ENCODE data around the gene DGCR8.
A peak's percentile ranks its signal among the peaks of the same experiment; 100 is the strongest.

The DGCR8 gene

DNA sequence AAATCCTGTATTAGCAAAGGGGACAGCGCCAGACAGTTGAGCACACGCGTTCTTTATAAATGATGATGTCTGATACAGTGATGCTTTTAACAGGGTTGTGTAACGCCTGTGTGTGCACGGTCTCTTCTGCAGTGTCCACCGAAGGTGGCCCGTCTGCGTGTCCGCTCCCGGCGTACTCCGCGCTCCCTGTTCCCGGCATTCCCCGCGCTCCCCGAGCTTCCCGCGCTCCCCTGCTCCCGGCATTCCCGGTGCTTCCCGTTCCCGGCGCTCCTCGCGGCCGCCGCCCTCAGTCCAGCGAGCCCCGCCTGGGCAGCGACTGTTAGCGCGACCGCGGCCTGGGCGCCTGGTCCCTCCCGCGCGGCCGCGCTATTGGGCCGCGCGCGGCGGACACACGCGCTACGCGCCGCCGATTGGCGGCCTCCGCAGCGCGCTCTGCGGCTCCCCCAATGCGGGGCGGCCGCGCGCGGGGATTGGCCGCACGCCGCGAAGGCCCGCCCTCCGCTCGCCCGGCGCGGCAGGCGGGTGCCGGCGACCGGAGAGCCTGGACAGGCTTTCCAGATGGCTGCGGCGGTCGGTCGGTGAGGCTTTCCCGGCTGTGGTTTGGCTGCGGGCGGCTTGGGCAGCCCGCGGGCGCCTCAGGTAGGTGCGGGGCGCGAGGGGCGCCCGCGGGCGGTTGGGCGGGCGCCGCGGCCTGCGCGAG, at the start of gene DGCR8:
Gene DGCR8, plus strand, starts transcription at position 497 of the 700 bp plus-strand sequence. CDS start 5,723 bp downstream, outside the sequence.
- DNase-seq = peak; percentile 76

DNA sequence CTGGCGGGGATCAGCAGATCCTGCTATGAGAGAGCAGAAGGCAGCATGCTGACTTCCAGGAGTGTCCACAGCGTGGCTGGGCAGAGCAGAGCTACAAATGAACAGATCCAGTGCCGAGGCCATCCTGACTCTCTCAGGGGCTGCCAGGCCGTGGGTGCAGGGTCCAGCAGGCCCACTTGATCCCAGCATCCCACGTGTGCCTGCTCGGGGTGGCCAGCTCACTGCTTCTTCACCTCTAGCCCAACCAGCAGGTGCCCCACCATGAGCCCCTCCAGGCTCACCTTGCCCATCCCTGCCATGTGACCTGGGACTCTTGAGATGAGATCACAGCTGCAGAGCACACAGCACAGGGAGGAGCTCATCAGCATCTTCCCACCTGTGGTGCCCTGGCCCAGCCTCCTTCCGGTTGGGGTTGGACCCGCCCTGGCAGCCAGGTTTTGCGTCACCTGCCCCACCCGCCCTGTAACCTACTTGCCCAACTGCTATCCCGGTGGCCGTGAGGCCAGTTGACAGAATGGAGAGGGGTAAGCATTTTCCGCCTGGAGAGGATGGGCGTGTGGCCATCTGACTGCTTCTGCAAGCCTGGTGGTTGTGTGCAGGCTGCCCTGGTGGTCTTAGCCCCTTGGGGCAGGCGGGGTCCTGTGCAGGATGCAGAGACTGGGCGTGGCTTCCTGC, 48.2 kb upstream of the DGCR8 start:
- DNase-seq = no peak

DNA sequence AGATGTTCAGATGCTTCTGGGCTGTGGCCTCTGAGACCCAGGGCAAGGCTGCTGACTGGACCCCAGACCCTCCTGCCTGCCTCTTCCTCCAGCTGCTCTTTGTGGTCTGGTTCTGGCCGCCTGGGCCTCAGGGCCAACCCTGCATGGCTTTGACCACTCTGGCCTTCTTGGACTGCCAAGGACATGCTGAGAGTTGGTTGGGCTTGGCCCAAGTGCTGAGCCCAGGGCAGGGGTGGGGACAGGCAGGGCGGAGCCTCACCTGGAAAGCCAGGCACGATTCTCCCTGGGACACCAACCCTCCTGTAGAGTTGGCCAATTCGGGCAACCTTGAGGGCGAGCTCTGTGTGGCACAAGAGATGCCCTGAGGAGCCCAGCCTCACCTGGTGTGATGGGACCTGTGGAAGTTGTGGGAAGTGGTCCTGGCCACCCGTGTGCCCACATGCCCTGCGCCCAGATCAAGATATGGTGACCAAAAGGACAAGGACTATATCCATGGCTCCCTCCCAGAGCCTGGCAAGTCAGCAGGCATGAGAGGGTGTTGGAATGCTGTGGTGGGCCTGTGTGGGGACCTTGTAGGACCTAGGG, 47.5 kb upstream of the DGCR8 start:
- DNase-seq = no peak

DNA sequence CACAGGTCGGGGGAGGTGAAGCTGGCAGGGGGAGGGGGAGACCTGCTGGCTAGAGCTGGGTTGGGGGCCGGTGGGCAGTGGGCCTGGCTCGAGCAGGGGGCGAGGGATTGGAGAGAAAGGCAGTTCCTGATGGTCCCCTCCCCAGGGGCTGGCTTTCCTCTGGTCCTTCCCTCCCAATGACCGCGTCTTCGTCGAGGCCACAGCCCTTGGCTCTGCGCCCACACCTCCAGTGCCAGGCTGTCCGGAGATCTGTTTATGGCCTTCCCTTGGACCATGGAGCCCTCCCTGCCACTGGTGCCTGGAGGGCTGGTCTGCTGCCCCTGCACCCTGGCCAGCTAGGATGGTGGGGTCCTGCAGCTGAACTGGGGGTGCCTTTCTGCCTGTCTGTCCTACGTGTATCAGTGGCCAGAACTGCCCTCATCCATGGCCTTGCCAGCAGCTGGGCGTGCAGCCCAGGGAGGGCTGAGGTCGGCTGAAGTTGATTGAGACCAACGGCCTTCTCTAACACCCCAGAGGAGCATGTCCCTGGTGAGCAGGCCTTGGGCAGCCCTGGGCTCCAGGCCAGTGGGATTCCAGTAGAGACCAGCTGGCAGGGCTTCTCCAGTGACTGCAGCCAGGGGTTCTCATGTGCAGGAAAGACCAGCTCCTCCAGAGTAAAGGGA, 46.9 kb upstream of the DGCR8 start:
- DNase-seq = no peak

DNA sequence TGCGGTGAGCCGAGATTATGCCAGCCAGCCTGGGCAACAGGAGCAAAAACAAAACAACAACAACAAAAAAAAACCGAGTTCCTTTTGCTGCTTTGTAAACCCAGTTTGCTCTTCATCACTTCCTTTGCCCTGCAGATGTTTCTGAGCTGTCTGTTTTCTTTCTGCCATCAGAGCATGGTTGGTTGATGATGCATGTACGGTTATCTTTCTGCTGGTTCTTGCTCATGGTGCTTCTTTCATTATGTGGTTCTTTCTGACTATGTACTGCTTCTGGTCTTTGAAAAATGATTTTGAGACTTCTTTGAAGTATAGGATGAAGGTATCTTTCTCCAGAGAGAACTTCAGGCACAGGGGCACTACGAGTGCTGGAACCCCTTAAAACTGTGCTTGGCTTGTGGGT, 45.9 kb upstream of the DGCR8 start:
- DNase-seq = no peak

DNA sequence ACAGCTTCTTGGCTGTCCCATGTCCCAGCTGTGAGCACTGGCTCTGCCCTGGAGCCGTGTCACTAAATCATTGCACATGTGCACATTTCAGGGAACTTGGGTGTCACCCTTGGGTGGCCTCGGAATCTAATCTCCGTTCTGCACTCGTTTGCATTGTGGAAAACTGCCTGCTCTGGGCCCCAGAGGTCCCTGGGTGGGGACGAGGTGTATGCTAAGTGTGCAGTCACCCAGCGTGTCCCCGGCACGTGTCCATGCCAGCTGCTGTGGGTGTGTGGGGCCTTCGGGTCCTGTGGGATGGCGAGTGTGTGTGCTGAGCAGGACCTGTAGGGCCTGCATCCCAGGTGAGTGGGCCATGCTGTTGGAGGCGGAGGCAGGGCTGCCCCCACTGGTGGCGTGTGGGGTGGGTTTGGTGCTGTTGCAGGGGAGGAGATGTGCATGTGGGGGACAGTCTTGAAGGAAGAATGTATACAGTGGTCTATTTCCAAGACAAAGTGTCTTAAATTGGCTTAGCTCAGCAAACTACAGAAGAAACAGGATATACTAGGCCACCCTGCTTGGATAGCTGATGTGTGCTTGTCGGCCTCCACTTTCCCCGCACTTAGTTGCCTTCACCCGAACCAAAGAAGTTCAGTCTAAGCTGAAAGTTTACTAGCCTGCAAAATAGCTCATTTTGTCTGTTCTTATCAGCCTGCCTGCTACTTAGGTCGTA, 44.5 kb upstream of the DGCR8 start:
- DNase-seq = no peak

DNA sequence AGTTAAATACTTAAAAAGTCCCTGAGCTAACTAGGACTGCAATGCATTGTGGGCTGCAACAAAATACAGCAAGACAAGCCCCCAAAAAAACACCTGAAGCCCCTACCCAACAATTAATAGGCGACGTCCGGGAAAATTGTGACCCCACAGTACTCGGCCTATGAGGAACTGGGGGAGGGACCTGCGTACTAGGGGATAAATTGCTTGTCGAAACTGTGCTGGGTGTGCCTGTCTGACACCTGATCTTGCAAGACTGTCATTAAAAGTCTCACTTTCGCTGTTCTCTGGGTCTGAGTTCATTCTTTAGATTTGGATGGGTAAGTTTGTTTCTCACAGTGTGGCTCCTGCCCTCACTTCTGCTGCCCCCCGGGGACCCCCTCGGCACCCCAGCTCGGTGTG, 44.0 kb upstream of the DGCR8 start:
- no peak for DNase-seq

DNA sequence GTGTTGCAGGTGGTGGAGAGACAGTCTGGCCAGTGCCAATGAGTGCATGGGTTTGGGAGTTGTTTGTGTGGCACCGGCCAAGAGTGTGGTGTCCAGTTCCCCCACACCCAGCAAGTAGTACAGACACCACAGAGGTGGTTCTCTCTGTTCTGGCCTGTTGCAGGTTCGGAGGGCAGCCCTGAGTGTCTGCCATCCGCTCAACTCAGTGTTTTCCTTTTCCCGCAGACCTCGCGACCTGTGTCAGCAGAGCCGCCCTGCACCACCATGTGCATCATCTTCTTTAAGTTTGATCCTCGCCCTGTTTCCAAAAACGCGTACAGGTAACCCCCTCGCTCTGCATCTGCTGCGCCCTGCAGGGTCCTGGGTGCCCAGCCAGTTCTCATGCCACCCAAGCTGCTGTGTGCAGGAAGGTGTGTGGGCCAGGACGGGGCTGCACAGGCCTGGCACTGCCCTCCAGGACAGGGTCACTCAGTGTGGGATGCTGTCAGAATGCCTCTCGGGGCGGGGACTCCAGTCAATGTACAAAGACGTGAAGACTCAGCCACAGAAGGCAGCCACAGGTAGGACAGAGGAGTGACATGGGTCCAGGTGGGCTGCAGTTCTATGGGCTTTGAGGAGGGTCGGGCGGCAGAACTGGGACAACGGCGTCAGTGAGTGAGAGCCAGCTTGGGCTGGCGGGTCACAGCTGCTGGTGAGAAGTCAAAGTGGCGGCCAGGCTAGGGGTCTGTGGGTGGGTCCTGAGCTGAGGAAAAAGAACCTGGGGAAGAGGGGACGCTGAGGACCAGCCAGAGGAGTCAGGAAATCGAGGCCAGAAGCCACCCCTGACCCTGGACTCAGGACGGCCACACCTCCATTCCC, 43.3 kb upstream of the DGCR8 start:
- no peak for DNase-seq

DNA sequence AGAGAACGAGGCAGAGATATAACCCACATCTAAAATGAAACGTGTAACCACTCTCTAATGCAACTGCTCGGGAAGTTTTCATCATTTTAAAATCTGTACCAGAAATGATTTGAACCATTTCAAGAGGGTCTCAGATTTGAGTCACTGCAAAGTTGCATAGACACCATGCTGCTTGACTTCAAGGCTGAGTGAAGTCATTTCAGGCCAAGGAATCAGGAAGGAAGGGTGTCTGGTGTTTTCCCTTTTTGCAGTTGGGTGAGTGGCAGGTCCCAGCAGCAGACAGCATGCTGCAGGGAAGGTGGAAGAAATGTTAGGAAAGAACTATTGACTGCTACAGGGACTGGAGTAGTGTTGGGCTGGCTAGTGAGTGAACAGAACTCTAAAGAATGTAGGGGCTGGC, 42.6 kb upstream of the DGCR8 start:
- DNase-seq = no peak

DNA sequence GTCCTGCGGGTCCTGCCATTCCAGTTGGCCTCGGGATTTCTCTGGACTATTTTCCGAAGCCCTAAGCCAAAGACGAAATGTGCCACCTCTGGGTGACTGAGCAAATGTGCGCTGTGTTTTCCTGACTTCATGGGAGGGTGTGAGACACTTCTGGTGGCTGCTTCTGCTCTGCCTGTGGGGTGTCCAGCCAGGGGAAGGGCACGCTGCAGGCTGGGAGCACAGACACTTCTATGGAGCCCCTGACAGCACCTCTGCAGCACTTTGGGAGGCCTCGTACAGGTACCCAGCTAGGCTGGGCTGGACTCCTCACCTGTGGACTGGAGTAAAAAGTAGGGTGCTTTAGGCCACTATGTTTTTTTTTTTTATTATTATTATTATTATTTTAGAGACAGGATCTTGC, 41.5 kb upstream of the DGCR8 start:
- no peak for DNase-seq

DNA sequence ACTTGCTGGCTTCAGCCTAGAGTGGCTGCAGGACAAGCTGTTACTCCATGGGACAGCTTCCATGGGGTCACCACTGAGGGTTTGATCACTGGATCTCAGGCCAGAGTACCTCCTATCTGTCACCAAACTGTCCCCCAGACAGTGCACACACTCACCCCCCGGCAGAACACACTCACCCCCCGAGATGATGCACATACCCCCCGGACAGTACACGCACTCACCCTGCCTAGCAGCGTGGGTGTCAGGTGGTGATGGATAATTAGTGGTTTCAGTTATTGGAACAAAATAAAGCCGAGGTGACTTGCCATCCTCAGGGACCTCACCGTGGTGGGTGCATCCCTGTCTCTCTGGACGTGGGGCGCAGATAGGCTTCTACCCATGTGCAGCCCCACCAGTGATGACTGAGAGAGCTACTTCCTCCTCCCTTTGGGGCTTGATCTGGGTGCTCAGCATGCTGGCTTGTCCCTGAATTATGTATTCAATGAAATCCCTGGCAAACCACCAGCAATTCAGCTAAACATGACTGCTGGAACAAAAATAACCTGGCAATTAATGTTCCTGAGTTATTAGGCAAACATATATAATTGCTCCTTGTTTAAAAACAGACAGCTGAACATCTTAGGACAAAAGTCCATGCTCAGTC, 40.2 kb upstream of the DGCR8 start:
- DNase-seq = no peak

DNA sequence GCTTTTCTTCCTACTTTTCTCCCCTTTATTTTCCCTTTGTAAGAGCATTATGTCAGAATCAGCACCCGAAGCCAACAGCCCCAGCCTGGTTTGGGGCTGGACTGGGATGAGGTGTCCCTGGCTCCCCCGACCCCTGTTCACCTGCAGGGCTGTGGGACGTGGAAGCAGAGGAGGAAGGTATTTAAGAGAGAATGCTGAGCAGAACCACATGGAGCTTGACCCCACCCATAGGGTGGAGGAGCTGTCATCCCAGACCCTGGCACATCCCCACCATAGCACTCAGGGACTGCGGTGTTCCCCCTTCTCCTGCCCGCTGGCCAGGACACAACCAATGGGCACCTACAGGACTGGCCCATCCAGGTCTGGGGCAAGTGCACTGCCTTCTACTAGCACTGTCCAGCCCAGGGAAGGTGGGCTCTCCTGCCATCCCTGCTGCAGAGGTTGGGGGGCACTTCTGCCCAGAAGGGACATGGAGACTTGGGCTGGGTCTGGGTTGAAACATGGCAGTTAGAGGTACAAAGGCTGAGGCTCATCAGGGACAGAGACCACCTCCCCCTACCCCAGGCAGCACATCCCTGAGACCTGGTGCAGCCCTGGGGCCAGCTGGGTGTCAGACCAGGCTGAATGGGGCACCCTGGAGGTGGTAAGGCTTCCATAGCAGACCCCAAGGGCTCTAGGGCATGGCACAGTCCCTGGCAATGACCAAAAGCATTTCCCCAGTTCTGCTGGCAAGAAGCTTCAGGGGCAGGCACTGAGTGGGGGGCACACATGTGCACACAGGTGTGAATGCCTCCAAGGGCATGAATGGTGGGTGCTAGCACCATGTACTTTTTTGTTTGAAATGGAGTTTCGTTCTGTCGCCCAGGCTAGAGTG, 39.5 kb upstream of the DGCR8 start:
- no peak for DNase-seq

DNA sequence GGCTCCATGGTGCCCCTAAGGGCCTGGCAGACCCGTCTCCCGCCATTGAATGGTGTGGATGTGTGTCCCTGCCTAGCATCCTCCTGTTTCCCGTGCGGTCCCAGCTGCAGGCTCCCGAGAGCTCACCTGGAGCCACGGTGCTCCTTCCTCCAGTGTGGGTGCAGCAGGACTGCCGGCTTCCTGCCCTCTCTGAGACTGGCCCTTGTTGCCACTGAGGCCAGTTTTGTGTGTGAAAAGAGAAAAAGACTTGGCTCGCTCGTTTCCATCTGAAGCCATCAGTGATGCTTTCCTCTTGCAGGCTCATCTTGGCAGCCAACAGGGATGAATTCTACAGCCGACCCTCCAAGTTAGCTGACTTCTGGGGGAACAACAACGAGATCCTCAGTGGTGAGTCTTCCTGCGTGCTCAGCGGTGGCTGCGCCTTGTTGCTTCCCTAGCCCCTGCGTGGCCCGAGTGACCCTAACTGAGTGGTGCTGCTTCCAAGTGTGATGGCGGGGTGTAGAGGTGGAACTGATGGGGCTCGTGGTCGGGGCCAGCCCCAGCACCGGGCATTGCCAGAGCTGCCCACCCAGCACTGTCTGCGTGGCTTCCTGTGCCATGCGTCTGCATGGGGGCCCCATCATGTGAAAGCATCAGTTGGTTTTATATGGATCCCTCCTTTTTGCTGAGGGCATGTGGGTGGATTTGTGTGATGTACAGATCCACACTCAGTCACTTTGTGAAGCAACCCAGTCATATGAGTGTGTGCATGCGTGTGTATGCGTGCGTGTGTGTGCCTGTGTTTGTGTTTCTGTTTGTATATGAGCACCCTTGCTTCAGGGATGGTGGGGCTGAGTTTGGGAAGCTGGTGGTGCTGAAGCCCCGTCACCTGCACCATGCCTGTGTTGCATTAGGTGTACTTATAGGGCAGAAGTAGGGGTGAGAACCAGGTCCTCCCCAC, 36.7 kb upstream of the DGCR8 start:
- DNase-seq = no peak

DNA sequence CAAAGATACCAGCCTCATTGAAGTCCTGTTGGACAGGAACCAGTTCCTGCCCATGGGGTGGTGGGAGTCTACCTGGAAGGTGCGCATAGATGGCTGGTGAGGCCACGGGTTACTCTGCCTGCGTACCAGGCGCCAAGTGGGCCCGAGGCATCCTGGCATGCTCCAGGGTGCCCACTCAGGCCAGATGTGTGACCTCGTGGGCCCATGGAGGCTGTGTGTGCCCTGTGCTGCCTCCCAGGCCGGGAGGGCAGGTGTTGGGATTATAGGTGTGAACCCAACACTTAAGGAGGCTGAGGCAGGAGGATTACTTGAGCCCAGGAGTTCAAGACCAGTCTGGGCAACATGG, 36.1 kb upstream of the DGCR8 start:
- DNase-seq = no peak

DNA sequence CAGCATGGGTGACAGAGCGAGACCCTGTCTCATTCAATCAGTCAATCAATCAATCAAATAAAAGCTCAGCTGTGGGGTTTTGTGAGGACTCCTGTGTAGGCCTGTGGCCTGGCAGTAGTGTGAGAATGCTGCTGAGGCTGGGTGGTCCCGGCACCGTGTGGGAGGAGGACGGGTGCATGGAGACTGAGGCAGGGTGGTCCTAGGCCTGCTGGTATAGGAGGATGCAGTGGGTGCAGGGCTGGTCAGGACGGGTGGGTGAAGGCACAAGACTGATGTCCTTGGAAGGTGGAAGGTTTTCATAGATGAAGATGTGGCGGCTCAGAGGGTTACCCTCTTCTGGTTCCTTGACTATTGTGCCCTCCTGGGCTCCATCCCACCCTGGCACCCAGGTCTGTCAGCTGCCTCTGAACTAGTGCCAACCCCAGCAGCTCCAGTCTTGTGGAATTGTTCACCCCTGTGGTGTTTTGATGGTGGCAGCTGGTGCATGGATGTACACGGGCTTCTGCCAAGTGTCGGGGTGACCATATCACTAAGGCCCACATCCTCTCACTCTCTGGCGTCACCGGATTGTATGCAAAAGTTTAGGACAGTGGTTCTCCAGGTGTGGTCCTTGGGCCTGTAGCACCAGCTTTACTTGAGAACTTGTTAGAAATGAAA, 35.4 kb upstream of the DGCR8 start:
- no peak for DNase-seq

DNA sequence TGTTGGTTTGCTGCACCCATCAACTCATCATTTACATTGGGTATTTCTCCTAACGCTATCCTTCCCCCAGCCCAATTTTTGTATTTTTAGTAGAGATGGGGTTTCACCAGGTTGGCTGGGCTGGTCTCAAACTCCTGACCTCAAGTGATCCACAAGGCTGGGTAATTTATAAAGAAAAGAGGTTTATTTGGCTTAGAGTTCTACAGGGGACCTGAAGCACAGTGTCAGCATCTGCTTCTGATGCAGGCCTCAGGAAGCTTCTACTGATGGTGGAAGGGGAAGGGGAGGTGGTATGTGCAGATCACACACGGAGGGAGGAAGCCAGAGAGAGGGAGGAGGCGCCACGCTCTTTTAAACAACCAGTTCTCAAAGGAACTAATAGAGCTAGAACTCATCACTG, 33.3 kb upstream of the DGCR8 start:
- DNase-seq = no peak

DNA sequence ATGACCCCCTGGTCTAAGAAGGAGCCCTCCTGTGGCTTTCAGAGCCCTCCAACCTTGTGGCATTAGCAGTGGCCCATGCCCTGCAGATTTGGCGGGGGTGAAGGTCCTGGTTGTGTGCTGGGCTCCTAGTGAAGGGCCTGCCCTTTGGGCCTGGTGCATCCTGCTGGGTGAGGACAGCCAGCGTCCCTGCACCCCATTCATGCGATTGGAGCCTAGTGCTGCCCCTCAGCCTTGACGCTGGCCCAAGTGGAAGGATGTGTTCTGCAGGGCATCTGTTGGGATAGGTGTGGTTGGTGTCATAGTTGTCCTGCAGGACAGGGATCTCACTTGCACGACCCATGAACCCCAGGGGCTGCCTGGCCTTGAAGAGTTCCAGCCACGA, 28.1 kb upstream of the DGCR8 start:
- DNase-seq = no peak

DNA sequence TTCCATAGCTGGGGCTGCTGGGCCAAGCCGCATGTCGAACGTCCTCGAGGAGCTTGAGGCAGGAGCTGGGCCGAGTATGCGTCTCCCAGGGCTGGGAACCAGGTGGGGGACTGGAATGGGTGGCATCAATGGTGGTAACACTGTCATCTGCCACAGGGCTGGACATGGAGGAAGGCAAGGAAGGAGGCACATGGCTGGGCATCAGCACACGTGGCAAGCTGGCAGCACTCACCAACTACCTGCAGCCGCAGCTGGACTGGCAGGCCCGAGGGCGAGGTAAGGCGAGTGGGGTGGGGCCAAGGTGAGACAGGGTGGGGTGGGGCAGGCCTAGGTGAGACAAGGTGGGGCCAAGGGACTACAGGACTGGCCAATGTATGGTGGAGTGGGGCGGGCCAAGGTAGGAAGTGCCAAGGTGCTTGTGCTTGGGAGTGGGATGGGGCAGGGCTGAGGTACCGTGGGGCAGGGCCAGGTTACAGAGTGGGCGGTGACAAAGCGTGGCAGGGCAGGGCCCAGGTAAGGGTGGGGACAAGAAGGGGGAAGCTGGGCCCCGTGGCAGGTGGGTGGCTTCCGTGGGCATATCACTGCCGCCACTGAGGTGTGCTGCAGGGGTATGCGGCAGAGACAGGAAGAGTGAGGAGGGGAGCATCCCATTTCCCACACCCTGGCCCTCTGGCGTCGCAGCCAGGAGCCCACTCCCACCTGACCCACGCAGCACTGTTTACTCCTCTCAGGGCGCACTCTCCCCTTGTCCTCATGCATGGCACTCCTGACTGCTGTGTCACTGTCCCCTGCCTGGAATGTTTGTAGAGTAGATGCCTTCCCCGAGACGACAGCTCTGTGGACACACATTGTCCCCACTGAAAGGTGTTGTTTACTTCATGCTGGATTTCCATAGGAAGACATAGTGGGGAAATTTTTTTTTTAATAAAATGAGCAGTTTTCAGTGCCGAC, 27.5 kb upstream of the DGCR8 start:
- no peak for DNase-seq
